GM23248 (cell line): ENCODE data around the gene FSTL4. TPM values are rescaled to one million over a fixed set of nuclear protein-coding genes. Genes with fewer than 3 reads are reported as not detected.

ENCODE experiments used
- DNase-seq: peaks from one replicate; pipeline ENCODE4 v3.0.0-alpha.2; 2015
- H2AFZ ChIP-seq: fragments of 200-600 bp; sonication (generic); 2 replicates; pipeline ENCODE4 v1.6.1; 2016; ENCODE audit warnings: antibody characterized with exemption
- H3F3A ChIP-seq: fragments of 200-600 bp; sonication (generic); 2 replicates; pipeline ENCODE4 v1.6.1; 2016; ENCODE audit warnings: mild to moderate bottlenecking, antibody characterized with exemption, mixed run types; ENCODE audit not compliant: insufficient read depth
- H3K27ac ChIP-seq: fragments of 200-600 bp; sonication (generic); 2 replicates; pipeline ENCODE4 v1.5.1; 2016; ENCODE audit warnings: mild to moderate bottlenecking
- H3K27me3 ChIP-seq: fragments of 200-600 bp; sonication (generic); replicated peaks from 2 replicates; pipeline ENCODE4 v1.6.1; 2016; ENCODE audit warnings: mild to moderate bottlenecking; ENCODE audit not compliant: insufficient read depth
- H3K36me3 ChIP-seq: fragments of 200-600 bp; sonication (generic); 2 replicates; pipeline ENCODE4 v1.6.1; 2016; ENCODE audit warnings: low read depth, mild to moderate bottlenecking
- H3K4me1 ChIP-seq: fragments of 200-600 bp; sonication (generic); 2 replicates; pipeline ENCODE4 v1.6.1; 2016; ENCODE audit warnings: mild to moderate bottlenecking; ENCODE audit not compliant: insufficient read depth
- H3K4me2 ChIP-seq: fragments of 200-600 bp; sonication (generic); one replicate; pipeline ENCODE4 v1.6.1; 2016; ENCODE audit warnings: mild to moderate bottlenecking; ENCODE audit not compliant: unreplicated experiment
- H3K4me3 ChIP-seq: fragments of 200-600 bp; sonication (generic); 2 replicates; pipeline ENCODE4 v1.5.1; 2016; ENCODE audit warnings: mild to moderate bottlenecking
- H3K79me2 ChIP-seq: fragments of 200-600 bp; sonication (generic); 2 replicates; pipeline ENCODE4 v1.6.1; 2016; ENCODE audit warnings: mild to moderate bottlenecking; ENCODE audit not compliant: insufficient read depth
- H3K9ac ChIP-seq: fragments of 200-600 bp; sonication (generic); 2 replicates; pipeline ENCODE4 v1.6.1; 2016; ENCODE audit warnings: mild to moderate bottlenecking
- H3K9me2 ChIP-seq: fragments of 200-600 bp; sonication (generic); 2 replicates; pipeline ENCODE4 v1.6.1; 2016; ENCODE audit warnings: mixed run types, mild to moderate bottlenecking, moderate library complexity; ENCODE audit not compliant: insufficient read depth
- H3K9me3 ChIP-seq: fragments of 200-600 bp; sonication (generic); one replicate; pipeline ENCODE4 v1.6.1; 2017; ENCODE audit warnings: low read depth
- H4K20me1 ChIP-seq: fragments of 200-600 bp; sonication (generic); 2 replicates; pipeline ENCODE4 v1.6.0; 2016; ENCODE audit not compliant: insufficient read depth
- EZH2 ChIP-seq: fragments of 200-600 bp; sonication (generic); IDR thresholded peaks from 2 replicates; pipeline ENCODE4 v1.6.1; 2018; ENCODE audit warnings: antibody characterized with exemption, mild to moderate bottlenecking; ENCODE audit not compliant: insufficient read depth, poor library complexity, severe bottlenecking
- EZH2phosphoT487 ChIP-seq: fragments of 200-600 bp; sonication (generic); IDR thresholded peaks from 2 replicates; pipeline ENCODE4 v1.6.1; 2018; ENCODE audit warnings: antibody characterized with exemption, moderate library complexity, mild to moderate bottlenecking, low read depth; ENCODE audit not compliant: insufficient read depth
- WGBS, 2 experiments: methylation state at CpG; one replicate each; pipeline ENCODE4 v1.1.6; 2015 to 2017; ENCODE audit warnings: low lambda C conversion rate in 2 of 2, low coverage in 1 of 2; ENCODE audit errors: missing lambda C conversion rate in 2 of 2; 5-methylcytosine and 5-hydroxymethylcytosine counted together
- in situ Hi-C: fragments of 300-500 bp; cut with MboI; formaldehyde crosslinking; loops from 2 replicates; pipeline ENCODE4 v1.15.0; 2020
- polyA plus RNA-seq: library from polyadenylated mRNA; unstranded; fragments of >200 nt; fragmentation: Nextera tagmentation; extraction: Ambion mirVana; gene quantifications from 2 replicates; pipeline ENCODE4 v1.2.1, GENCODE V29; 2016
- total RNA-seq: library from RNA; depleted of rRNA; stranded (reverse); fragments of >200 nt; shearing (Covaris generic); gene quantifications from 2 replicates; pipeline ENCODE4 v1.2.3, GENCODE V29; 2014

Gene FSTL4
- total and polyA plus RNA-seq, 2 experiments from 2014 or later: not detected

- peaks cover 4% of the 10 kb centered on the region; the same call in 1 of the 2 replicates for H3K27me3 ChIP-seq
- no peaks in the 10 kb centered on the region for H3K4me1 ChIP-seq
- H3K79me2 ChIP-seq: no peaks in the 10 kb centered on the region
- H3K27ac ChIP-seq: no peak overlapping the region
- in situ Hi-C loops: no loop called here
- no peak overlapping the region for H3K9ac ChIP-seq
- H3K9me3 ChIP-seq: no peaks in the 10 kb centered on the region
- DNase-seq: no peak
- TF ChIP-seq EZH2 (no peak), EZH2phosphoT487 (no peak)
- H3F3A ChIP-seq: no peaks in the 10 kb centered on the region
- no peaks in the 10 kb centered on the region for H4K20me1 ChIP-seq
- H3K36me3 ChIP-seq: no peaks in the 10 kb centered on the region
- 23 to 37% methylated on average over 5 of the region's 5 CpGs for WGBS, 2 experiments
- H3K9me2 ChIP-seq: no peaks in the 10 kb centered on the region
- no peak overlapping the region for H2AFZ ChIP-seq
- no peak overlapping the region for H3K4me3 ChIP-seq
- H3K4me2 ChIP-seq: no peak overlapping the region
Measured at GRCh38 chr5:133444711-133445110, 167.6 kb downstream of the FSTL4 start.

DNA sequence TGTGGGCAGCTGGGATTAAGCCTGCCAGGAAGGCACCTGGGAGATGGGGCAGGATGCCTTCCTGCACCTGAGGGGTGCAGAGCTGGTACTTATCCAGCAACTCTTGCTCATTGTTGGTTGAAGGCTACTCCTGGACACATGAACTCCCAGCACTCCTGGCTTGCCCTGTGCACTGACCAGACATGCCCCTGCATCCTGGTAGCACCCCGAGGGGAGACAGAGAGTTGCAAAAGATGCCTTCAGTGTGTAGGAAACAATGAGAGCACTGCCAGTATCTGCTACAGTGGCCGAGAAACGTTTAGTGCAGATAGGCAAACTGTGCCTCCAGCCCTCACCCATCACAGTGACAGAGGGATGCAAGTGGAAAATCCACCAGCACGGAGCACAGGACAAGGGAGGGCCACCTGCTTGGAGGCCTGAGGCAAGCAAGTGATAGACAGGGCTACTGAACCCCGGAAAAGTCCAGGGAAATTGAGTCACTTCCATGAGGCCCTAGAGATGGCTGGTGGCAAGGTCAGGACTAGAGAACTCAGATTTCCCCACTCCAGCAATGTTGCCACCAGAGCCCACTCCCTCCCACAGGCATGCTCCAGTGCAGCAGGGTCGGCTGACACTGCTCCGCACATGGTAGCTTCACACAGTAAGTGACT is 171.1 kb downstream of the FSTL4 start:
- Histone ChIP-seq H2AFZ (no peak overlapping the region), H3K4me2 (no peak overlapping the region), H3K27me3 (no peaks in the 10 kb centered on the region; the same call in none of the 2 replicates), H3F3A (no peaks in the 10 kb centered on the region), H3K9me3 (no peaks in the 10 kb centered on the region), H3K36me3 (no peaks in the 10 kb centered on the region), H3K79me2 (no peaks in the 10 kb centered on the region), H3K4me3 (no peak overlapping the region), H4K20me1 (no peaks in the 10 kb centered on the region), H3K27ac (no peak overlapping the region), H3K9me2 (no peaks in the 10 kb centered on the region), H3K9ac (no peak overlapping the region), H3K4me1 (no peaks in the 10 kb centered on the region)
- TF ChIP-seq EZH2phosphoT487 (no peak), EZH2 (no peak)
- in situ Hi-C loops: no loop called here
- WGBS, 2 experiments: 33 to 39% methylated on average over 7 of the region's 7 CpGs
- DNase-seq: no peak

- Histone ChIP-seq H4K20me1 (no peaks in the 10 kb centered on the region), H3K27ac (no peak overlapping the region), H3K4me1 (no peaks in the 10 kb centered on the region), H3K9me3 (no peaks in the 10 kb centered on the region), H3K27me3 (no peaks in the 10 kb centered on the region; the same call in none of the 2 replicates), H3K9ac (no peak overlapping the region), H2AFZ (no peak overlapping the region), H3K79me2 (no peaks in the 10 kb centered on the region), H3K4me3 (no peak overlapping the region), H3F3A (no peaks in the 10 kb centered on the region), H3K9me2 (no peaks in the 10 kb centered on the region), H3K36me3 (no peaks in the 10 kb centered on the region), H3K4me2 (no peak overlapping the region)
- DNase-seq: peak; percentile 10
- in situ Hi-C loops: no loop called here
- WGBS, 2 experiments: 38 to 51% methylated on average over 7 of the region's 7 CpGs
- TF ChIP-seq EZH2phosphoT487 (no peak), EZH2 (no peak)
Measured at GRCh38 chr5:133440467-133441115, 171.8 kb downstream of the FSTL4 start.

DNA sequence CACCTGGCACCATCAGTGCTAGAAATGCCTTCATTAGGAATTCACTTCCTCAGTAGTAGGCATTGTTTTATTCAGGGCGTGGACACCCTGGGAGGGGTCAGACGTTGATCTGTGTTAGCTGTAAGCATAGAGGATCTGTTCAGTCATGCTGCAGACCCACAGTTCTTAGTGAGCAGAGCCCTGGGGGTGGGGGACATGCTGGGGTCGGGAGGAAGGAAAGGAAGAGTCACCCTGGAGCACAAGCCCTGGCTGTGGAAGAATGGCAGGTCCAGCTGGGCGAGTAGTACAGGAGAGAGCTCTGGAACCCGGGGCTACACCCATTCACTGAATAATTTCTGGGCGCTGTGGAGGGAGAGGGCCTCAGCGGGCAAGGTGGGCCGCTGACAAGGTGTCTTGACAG is 172.5 kb downstream of the FSTL4 start:
- H3F3A ChIP-seq: no peaks in the 10 kb centered on the region
- no peak overlapping the region for H3K4me2 ChIP-seq
- TF ChIP-seq EZH2 (no peak), EZH2phosphoT487 (no peak)
- no peak overlapping the region for H3K9ac ChIP-seq
- H4K20me1 ChIP-seq: no peaks in the 10 kb centered on the region
- H3K27me3 ChIP-seq: peaks cover 5% of the 10 kb centered on the region
- no peak overlapping the region for H3K27ac ChIP-seq
- WGBS, 2 experiments: 43 to 57% methylated on average over 7 to 8 of the region's 8 CpGs
- H3K79me2 ChIP-seq: no peaks in the 10 kb centered on the region
- no peaks in the 10 kb centered on the region for H3K4me1 ChIP-seq
- H3K4me3 ChIP-seq: no peak overlapping the region
- no peak for DNase-seq
- in situ Hi-C loops: no loop called here
- H3K9me2 ChIP-seq: no peaks in the 10 kb centered on the region
- H2AFZ ChIP-seq: no peak overlapping the region
- H3K9me3 ChIP-seq: no peaks in the 10 kb centered on the region
- H3K36me3 ChIP-seq: no peaks in the 10 kb centered on the region
